Heart left ventricle (tissue), 16 donors: Measurements from ENCODE around the gene GALK1. TPM values are rescaled to one million over a fixed set of nuclear protein-coding genes. Genes with fewer than 3 reads are reported as not detected.

Experiments used
- ATAC-seq, 4 donors: fragments of 200-7000 bp; cut with Tn5 transposase; one replicate each; pipeline ENCODE4 v1.9.1; 2020 to 2022; ENCODE audit warnings: moderate library complexity in 4 of 4, mild to moderate bottlenecking in 3 of 4, moderate number of reproducible peaks in 1 of 4
- DNase-seq, 5 donors: peaks; one replicate each; pipeline ENCODE4 v3.0.0-alpha.2; 2020
- H3K27ac ChIP-seq, 12 donors: fragments of 200-600 bp; sonication (generic) in 4 of 12; one replicate each; pipeline versions ENCODE4 v1.5.0 to v1.8.0; 2016 to 2022; ENCODE audit warnings: mild to moderate bottlenecking in 2 of 12
- H3K27me3 ChIP-seq, 9 donors: fragments of 200-600 bp; sonication (generic) in 2 of 9; one replicate each; pipeline versions ENCODE4 v1.5.1 to v1.8.0; 2016 to 2022; ENCODE audit warnings: mild to moderate bottlenecking in 3 of 9
- H3K36me3 ChIP-seq, 9 donors: fragments of 200-600 bp; sonication (generic) in 2 of 9; one replicate each; pipeline versions ENCODE4 v1.5.0 to v1.8.0; 2018 to 2022; ENCODE audit warnings: mild to moderate bottlenecking in 2 of 9
- H3K4me1 ChIP-seq, 12 donors: fragments of 200-600 bp; sonication (generic) in 4 of 12; one replicate each; pipeline versions ENCODE4 v1.5.0 to v1.8.0; 2016 to 2022; ENCODE audit warnings: mild to moderate bottlenecking in 3 of 12
- H3K4me3 ChIP-seq, 12 donors: fragments of 200-600 bp; sonication (generic) in 4 of 12; one replicate each; pipeline versions ENCODE4 v1.5.0 to v1.8.0; 2017 to 2022; ENCODE audit warnings: mild to moderate bottlenecking in 9 of 12, moderate library complexity in 4 of 12
- H3K9me3 ChIP-seq, 12 donors: fragments of 200-600 bp; sonication (generic) in 4 of 12; one replicate each; pipeline versions ENCODE4 v1.5.0 to v1.8.0; 2016 to 2022; ENCODE audit warnings: mild to moderate bottlenecking in 1 of 12
- POLR2A ChIP-seq, 2 donors: fragments of 450-650 bp; IDR thresholded peaks; one replicate each; pipeline ENCODE4 v1.6.1; 2017; ENCODE audit warnings: antibody characterized with exemption in 2 of 2, mild to moderate bottlenecking in 2 of 2, moderate library complexity in 2 of 2
- WGBS, 4 donors: extraction: QIAGEN DNeasy Blood & Tissue Kit in 2 of 4; methylation state at CpG; one replicate each; pipeline versions ENCODE4 v1.1.5 to v1.1.7; 2013 to 2018; 5-methylcytosine and 5-hydroxymethylcytosine counted together
- intact Hi-C, 10 donors: fragments of 100-400 bp; cut with DNase I; formaldehyde crosslinking; loops; one replicate each; pipeline versions ENCODE4 v1.11.1 to v1.14.2; 2022
- polyA plus RNA-seq, 2 donors: library from polyadenylated mRNA; stranded (reverse); fragments of 200-250 nt; gene quantifications; one replicate each; pipeline ENCODE4 v1.2.3, GENCODE V29; 2013
- total RNA-seq, 9 donors: library from RNA; depleted of rRNA in 2 of 9; stranded (reverse); fragments of >200 nt in 2 of 9; fragmentation: NEBNext Ultra II Directional in 3 of 9; extraction: Animal tissue kit (Norgen Biotek cat#: 25700) in 3 of 9; gene quantifications; one replicate each; pipeline versions ENCODE4 v1.1.0 to v1.2.4, GENCODE V29; 2016 to 2023
- TF ChIP-seq, protein P1 (sequence below), 12 donors: fragments of 200-600 bp; sonication (generic) in 4 of 12; IDR thresholded peaks; one replicate each; pipeline versions ENCODE4 v1.5.0 to v1.8.0; 2018 to 2022; ENCODE audit warnings: antibody characterized with exemption in 12 of 12, mild to moderate bottlenecking in 5 of 12
- donor health status: ischemic (EF 13 %, LVEDD 7.1; RV severe dilation, severe dysfunction).
- donor health status: healthy with polysubstance abuse.
- donor health status: DM: no; HTN: yes; CAD: no.
- donor health status: DM: no; HTN: no; CAD: no.
- donor health status: ischemic (EF 25% LVEDD 6.9; RV normal size, moderate dysfunction).
- donor health status: ischemic (EF 25% LVEDD 5.7; RV mildly dilated, moderate dysfunction).
- donor health status: healthy.
- donor health status: DM: yes; HTN: yes; CAD: no.
- donor health status: ischemic (EF 35%, LVEDD 5.7; RV mildly dilated, moderate dysfunction).
- donor health status: nonischemic (EF 11% LVEDD 7.7; RV severe dilation, severe dysfunction).
- donor health status: DM: yes; HTN: yes; CAD: no.
- donor health status: PGD.
- donor health status: ischemic (EF 29% LVEDD 5.4; RV normal size, mild dysfunction).
- donor health status: nonischemic (EF 23%, LVEDD 6.1; RV moderate dilation, normal function).

Gene GALK1
- total and polyA plus RNA-seq, 11 donors: 9.6 to 31.2 (median 20.1) TPM

DNA sequence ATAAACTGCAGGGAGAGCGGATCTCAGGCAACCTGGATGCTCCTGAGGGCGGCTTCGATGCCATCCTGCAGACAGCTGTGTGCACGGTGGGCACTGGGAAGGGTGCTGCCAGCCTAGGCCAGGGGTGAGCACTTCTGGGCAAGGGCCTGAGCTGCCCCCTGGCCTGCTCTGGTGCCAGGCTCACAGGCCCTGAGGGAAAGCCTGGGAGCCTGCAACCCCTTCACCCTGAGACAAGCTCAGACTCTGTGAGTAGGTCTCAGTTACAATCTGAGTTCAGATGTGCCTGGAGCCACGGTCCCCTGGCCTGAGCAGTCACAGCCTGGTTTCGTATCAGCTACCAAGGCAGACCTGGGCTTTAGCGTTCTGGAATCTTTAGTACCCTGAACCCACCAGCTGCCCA lies 35.6 kb downstream of the GALK1 start:
- Histone ChIP-seq H3K36me3 (peaks cover 0 to 3% (median 0%) of the 10 kb centered on the region in 9 donors), H3K9me3 (no peaks in the 10 kb centered on the region), H3K4me3 (no peak overlapping the region), H3K27me3 (no peaks in the 10 kb centered on the region), H3K4me1 (no peaks in the 10 kb centered on the region), H3K27ac (no peak overlapping the region)
- ATAC-seq (no peak), DNase-seq (no peak)
- TF ChIP-seq POLR2A (IDR thresholded peaks at IDR 0.05): no peak
- TF ChIP-seq, protein P1, sequence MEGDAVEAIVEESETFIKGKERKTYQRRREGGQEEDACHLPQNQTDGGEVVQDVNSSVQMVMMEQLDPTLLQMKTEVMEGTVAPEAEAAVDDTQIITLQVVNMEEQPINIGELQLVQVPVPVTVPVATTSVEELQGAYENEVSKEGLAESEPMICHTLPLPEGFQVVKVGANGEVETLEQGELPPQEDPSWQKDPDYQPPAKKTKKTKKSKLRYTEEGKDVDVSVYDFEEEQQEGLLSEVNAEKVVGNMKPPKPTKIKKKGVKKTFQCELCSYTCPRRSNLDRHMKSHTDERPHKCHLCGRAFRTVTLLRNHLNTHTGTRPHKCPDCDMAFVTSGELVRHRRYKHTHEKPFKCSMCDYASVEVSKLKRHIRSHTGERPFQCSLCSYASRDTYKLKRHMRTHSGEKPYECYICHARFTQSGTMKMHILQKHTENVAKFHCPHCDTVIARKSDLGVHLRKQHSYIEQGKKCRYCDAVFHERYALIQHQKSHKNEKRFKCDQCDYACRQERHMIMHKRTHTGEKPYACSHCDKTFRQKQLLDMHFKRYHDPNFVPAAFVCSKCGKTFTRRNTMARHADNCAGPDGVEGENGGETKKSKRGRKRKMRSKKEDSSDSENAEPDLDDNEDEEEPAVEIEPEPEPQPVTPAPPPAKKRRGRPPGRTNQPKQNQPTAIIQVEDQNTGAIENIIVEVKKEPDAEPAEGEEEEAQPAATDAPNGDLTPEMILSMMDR (IDR thresholded peaks at IDR 0.05): no peak
- WGBS, 4 donors: 88 to 95% (median 90%) methylated on average over 6 to 7 of the region's 7 CpGs
- intact Hi-C loops: no loop called here

- intact Hi-C loops: no loop called here
- H3K36me3 ChIP-seq: peaks cover 0 to 3% (median 0%) of the 10 kb centered on the region in 9 donors
- no peaks in the 10 kb centered on the region for H3K9me3 ChIP-seq
- DNase-seq: no peak
- H3K27ac ChIP-seq: no peak overlapping the region
- H3K27me3 ChIP-seq: peaks cover 0 to 1% (median 0%) of the 10 kb centered on the region in 9 donors
- H3K4me1 ChIP-seq: peaks cover 0 to 10% (median 5%) of the 10 kb centered on the region in 12 donors
- ATAC-seq: no peak
- no peak for TF ChIP-seq POLR2A (IDR thresholded peaks at IDR 0.05)
- TF ChIP-seq, protein P1 (IDR thresholded peaks at IDR 0.05): no peak
- no peak overlapping the region for H3K4me3 ChIP-seq
- WGBS, 4 donors: 89 to 94% (median 93%) methylated on average over 18 of the region's 18 CpGs
Observed at GRCh38 chr17:75727391-75727790, 37.6 kb downstream of the GALK1 start.

DNA sequence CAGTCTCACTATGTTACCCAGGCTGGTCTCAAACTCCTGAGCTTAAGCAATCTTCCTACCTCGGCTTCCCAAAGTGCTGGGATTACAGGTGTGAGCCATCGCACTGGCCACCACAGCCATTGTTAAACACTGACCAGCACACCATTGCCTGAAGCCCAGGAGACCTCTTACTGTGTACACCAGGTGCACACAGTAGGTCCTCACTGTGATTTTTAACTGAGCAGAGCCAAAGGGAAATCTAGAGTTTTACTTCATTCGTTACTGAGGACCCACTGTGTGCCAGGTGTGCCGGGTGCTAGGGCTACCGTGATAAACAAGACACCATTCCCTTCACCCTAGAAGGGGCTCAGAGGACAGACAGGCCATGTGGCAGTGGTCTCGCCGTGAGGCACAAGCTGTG lies 39.5 kb downstream of the GALK1 start:
- Histone ChIP-seq H3K36me3 (peaks cover 0 to 3% (median 0%) of the 10 kb centered on the region in 9 donors), H3K27ac (no peak overlapping the region), H3K4me1 (peaks cover 0 to 25% (median 12%) of the 10 kb centered on the region in 12 donors), H3K4me3 (no peak overlapping the region), H3K9me3 (no peaks in the 10 kb centered on the region), H3K27me3 (peaks cover 0 to 20% (median 14%) of the 10 kb centered on the region in 9 donors)
- TF ChIP-seq, protein P1 (IDR thresholded peaks at IDR 0.05): no peak
- no peak for TF ChIP-seq POLR2A (IDR thresholded peaks at IDR 0.05)
- 87 to 98% (median 94%) methylated on average over 7 of the region's 7 CpGs for WGBS, 4 donors
- intact Hi-C loops: no loop called here
- ATAC-seq (no peak), DNase-seq (no peak)

DNA sequence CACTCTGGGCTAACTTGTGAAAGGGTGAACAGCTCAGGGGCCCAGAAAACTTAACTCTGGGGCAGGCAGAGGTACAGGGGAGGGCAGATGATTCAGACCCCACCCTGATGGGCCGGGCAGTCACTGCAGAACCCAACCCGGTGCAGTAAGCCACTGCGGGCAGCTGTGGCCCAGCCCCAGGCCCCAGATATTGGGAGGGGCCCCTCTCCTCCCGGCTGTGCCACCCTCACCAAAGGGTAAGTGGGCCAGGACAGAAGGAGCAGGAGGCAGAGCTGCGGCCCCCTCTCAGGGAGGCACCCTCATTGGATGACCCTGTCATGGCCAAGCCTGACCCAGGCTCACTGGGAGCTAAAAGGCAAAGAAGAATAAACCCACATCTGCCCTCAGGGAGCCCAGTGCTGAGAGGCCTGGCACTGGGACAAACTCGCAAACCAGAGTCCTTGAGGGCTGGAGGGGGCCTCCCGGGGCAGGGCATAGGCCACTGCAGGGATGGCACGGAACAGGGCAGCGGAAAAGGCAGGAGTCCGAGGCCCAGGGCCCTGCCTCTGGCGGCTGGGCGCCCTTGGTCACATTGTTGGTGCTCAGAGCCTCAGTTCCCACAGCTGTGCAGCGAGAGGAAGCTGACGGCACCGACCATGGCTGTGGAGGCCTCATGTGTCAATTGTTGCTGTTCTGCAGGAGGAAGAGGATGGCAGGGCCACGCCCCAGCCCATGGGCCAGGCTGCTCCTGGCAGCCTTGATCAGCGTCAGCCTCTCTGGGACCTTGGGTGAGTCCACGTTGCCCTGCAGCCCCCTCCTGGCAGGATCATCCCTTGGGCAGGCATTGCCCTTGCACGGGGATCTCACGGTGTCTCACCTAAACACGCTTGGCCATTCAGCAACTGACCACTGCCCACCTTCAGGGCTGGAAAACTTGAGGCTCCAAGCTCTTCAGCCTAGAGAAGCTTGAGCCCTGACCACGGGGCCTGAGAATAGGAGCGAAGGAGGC lies 40.7 kb downstream of the GALK1 start:
- Histone ChIP-seq H3K4me1 (peaks cover 0 to 26% (median 12%) of the 10 kb centered on the region in 12 donors), H3K27ac (peak overlapping the region in 2 of 12 donors; percentile 44 to 59), H3K9me3 (no peaks in the 10 kb centered on the region), H3K27me3 (peaks cover 0 to 31% (median 14%) of the 10 kb centered on the region in 9 donors), H3K4me3 (no peak overlapping the region), H3K36me3 (peaks cover 0 to 3% (median 0%) of the 10 kb centered on the region in 9 donors)
- no peak for TF ChIP-seq POLR2A (IDR thresholded peaks at IDR 0.05)
- TF ChIP-seq, protein P1 (IDR thresholded peaks at IDR 0.05): no peak
- DNase-seq: no peak
- WGBS, 4 donors: 86 to 93% (median 89%) methylated on average over 20 to 23 of the region's 23 CpGs
- no peak for ATAC-seq
- intact Hi-C loops: no loop called here
